ENCODE measurements around the gene TRAF3IP1. TPM values are rescaled to one million over a fixed set of nuclear protein-coding genes. Genes with fewer than 3 reads are reported as not detected.

The TRAF3IP1 gene
- total and polyA plus RNA-seq, 2 donors (not counting 1 experiment from before 2014, with no cell fraction given) = 3.9 to 9.2 TPM

DNA sequence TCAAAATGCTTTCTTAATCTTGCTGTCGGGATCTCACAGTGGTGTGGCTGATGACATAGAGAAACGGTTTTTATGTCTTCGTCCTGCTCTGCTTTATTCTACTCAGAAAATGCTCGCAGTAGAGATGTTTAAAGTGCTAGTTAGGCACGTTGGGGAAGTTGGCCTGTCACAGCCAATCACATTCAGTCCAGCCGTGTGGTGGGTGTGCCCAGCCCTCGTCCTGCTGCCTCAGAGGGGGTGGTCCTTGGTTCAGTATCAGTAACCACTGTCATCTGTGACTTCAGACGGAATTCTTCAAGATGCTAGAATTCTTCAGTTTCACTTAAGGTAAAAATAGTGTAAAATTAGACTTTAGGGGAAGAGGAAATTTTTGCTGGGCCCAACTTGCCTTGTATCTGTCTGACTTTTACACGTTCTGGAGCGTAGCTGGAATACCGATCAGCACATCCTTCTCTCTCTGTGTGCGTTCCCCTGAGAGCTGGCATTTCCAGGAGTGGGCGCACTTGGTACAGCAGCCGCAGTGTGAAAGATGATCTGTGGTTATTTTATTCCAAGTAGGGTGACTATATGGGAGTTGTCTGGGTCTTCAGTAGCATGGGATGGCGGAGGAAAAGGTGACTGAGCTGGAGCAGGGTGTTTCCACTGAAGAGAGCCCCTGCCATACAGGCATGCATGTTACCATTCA lies 18.5 kb downstream of the TRAF3IP1 start:
- no peaks in the 10 kb centered on the region for H3K27me3 ChIP-seq (ENCODE audit: control insufficient read depth, insufficient read depth, low read length)
- no peaks in the 10 kb centered on the region for H3K79me2 ChIP-seq (ENCODE audit: control insufficient read depth, insufficient read depth, low read length)
- H3K4me1 ChIP-seq (ENCODE audit: control insufficient read depth, extremely low read depth, insufficient read depth, low read length) = no peaks in the 10 kb centered on the region
- no peak for DNase-seq (ENCODE audit: low read depth in 2 of 2)
- no peak overlapping the region for H3K9ac ChIP-seq (ENCODE audit: insufficient read depth, low read length)
- no peaks in the 10 kb centered on the region for H3K36me3 ChIP-seq (ENCODE audit: control insufficient read depth, insufficient read depth, low read length)
- no peaks in the 10 kb centered on the region for H4K20me1 ChIP-seq (ENCODE audit: control insufficient read depth, extremely low read depth, insufficient read depth, low read length)
- H3K9me3 ChIP-seq (ENCODE audit: control insufficient read depth, insufficient read depth, low read depth, low read length) = no peaks in the 10 kb centered on the region
- no peak overlapping the region for H3K4me2 ChIP-seq (ENCODE audit: extremely low read depth, insufficient read depth, low read length)
- H3K27ac ChIP-seq (ENCODE audit: insufficient read depth, low read length) = no peak overlapping the region
- TF ChIP-seq EZH2 (IDR thresholded peaks at IDR 0.05; ENCODE audit: low read length, missing control alignments) = no peak
- TF ChIP-seq, protein P1, sequence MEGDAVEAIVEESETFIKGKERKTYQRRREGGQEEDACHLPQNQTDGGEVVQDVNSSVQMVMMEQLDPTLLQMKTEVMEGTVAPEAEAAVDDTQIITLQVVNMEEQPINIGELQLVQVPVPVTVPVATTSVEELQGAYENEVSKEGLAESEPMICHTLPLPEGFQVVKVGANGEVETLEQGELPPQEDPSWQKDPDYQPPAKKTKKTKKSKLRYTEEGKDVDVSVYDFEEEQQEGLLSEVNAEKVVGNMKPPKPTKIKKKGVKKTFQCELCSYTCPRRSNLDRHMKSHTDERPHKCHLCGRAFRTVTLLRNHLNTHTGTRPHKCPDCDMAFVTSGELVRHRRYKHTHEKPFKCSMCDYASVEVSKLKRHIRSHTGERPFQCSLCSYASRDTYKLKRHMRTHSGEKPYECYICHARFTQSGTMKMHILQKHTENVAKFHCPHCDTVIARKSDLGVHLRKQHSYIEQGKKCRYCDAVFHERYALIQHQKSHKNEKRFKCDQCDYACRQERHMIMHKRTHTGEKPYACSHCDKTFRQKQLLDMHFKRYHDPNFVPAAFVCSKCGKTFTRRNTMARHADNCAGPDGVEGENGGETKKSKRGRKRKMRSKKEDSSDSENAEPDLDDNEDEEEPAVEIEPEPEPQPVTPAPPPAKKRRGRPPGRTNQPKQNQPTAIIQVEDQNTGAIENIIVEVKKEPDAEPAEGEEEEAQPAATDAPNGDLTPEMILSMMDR (conservative IDR thresholded peaks at IDR 0.05 in 1 of 2, IDR thresholded peaks at IDR 0.05 in 1 of 2; ENCODE audit: low read depth in 1 of 2, low read length in 2 of 2) = no peak
- H3K4me3 ChIP-seq (replicated peaks in 1 of 4; ENCODE audit: control extremely low read depth in 1 of 4, insufficient read depth in 1 of 4, low read depth in 3 of 4, low read length in 4 of 4) = no peak overlapping the region
- no peak overlapping the region for H2AFZ ChIP-seq (ENCODE audit: low read length)

GRCh38 chr2:238339395-238339780 lies 19.1 kb downstream of the TRAF3IP1 start:
- H3K9me3 ChIP-seq (ENCODE audit: control insufficient read depth, insufficient read depth, low read depth, low read length) = no peaks in the 10 kb centered on the region
- no peaks in the 10 kb centered on the region for H3K27me3 ChIP-seq (ENCODE audit: control insufficient read depth, insufficient read depth, low read length)
- no peaks in the 10 kb centered on the region for H3K4me1 ChIP-seq (ENCODE audit: control insufficient read depth, extremely low read depth, insufficient read depth, low read length)
- no peak overlapping the region for H3K9ac ChIP-seq (ENCODE audit: insufficient read depth, low read length)
- H4K20me1 ChIP-seq (ENCODE audit: control insufficient read depth, extremely low read depth, insufficient read depth, low read length) = no peaks in the 10 kb centered on the region
- no peaks in the 10 kb centered on the region for H3K36me3 ChIP-seq (ENCODE audit: control insufficient read depth, insufficient read depth, low read length)
- H3K4me3 ChIP-seq (replicated peaks in 1 of 4; ENCODE audit: control extremely low read depth in 1 of 4, insufficient read depth in 1 of 4, low read depth in 3 of 4, low read length in 4 of 4) = no peak overlapping the region
- no peak overlapping the region for H3K4me2 ChIP-seq (ENCODE audit: extremely low read depth, insufficient read depth, low read length)
- H3K79me2 ChIP-seq (ENCODE audit: control insufficient read depth, insufficient read depth, low read length) = no peaks in the 10 kb centered on the region
- no peak for DNase-seq (ENCODE audit: low read depth in 2 of 2)
- no peak overlapping the region for H2AFZ ChIP-seq (ENCODE audit: low read length)
- no peak overlapping the region for H3K27ac ChIP-seq (ENCODE audit: insufficient read depth, low read length)
- TF ChIP-seq EZH2 (IDR thresholded peaks at IDR 0.05; ENCODE audit: low read length, missing control alignments) = no peak
- TF ChIP-seq, protein P1 (conservative IDR thresholded peaks at IDR 0.05 in 1 of 2, IDR thresholded peaks at IDR 0.05 in 1 of 2; ENCODE audit: low read depth in 1 of 2, low read length in 2 of 2) = no peak

DNA sequence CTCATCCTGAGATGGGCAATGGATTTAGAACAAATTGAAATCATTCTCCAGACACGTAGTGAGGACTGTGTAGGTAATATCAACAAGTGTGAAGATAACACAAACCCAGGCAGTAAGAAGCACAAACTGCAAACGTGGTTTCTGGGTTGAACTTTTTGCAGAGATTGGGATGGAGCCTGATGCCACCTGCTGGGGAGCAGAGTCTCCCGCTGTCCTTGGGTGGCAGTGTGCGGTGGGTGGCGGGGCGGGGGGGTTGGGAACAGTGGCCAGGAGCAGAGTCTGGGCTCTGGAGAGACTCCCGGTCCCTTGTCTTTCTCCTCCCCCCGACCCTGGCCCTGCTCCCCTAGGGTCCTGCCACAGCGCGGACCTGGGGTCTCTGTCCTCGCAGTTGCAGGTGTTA lies 19.5 kb downstream of the TRAF3IP1 start:
- H2AFZ ChIP-seq (ENCODE audit: low read length) = no peak overlapping the region
- no peaks in the 10 kb centered on the region for H3K79me2 ChIP-seq (ENCODE audit: control insufficient read depth, insufficient read depth, low read length)
- H3K9ac ChIP-seq (ENCODE audit: insufficient read depth, low read length) = no peak overlapping the region
- no peak overlapping the region for H3K4me3 ChIP-seq (replicated peaks in 1 of 4; ENCODE audit: control extremely low read depth in 1 of 4, insufficient read depth in 1 of 4, low read depth in 3 of 4, low read length in 4 of 4)
- H3K9me3 ChIP-seq (ENCODE audit: control insufficient read depth, insufficient read depth, low read depth, low read length) = no peaks in the 10 kb centered on the region
- H3K4me1 ChIP-seq (ENCODE audit: control insufficient read depth, extremely low read depth, insufficient read depth, low read length) = no peaks in the 10 kb centered on the region
- no peaks in the 10 kb centered on the region for H4K20me1 ChIP-seq (ENCODE audit: control insufficient read depth, extremely low read depth, insufficient read depth, low read length)
- H3K4me2 ChIP-seq (ENCODE audit: extremely low read depth, insufficient read depth, low read length) = no peak overlapping the region
- TF ChIP-seq, protein P1 (conservative IDR thresholded peaks at IDR 0.05 in 1 of 2, IDR thresholded peaks at IDR 0.05 in 1 of 2; ENCODE audit: low read depth in 1 of 2, low read length in 2 of 2) = no peak
- no peak for TF ChIP-seq EZH2 (IDR thresholded peaks at IDR 0.05; ENCODE audit: low read length, missing control alignments)
- H3K27ac ChIP-seq (ENCODE audit: insufficient read depth, low read length) = no peak overlapping the region
- no peak for DNase-seq (ENCODE audit: low read depth in 2 of 2)
- H3K27me3 ChIP-seq (ENCODE audit: control insufficient read depth, insufficient read depth, low read length) = no peaks in the 10 kb centered on the region
- H3K36me3 ChIP-seq (ENCODE audit: control insufficient read depth, insufficient read depth, low read length) = no peaks in the 10 kb centered on the region
